PC-3 (cell line): Measurements from ENCODE around the gene UAP1L1.

Experiments used
- EZH2 ChIP-seq: fragments of 300-600 bp; sonication (generic); IDR thresholded peaks from one replicate; pipeline ENCODE4 v1.6.1; 2017; ENCODE audit warnings: antibody characterized with exemption, mild to moderate bottlenecking, low read length; ENCODE audit not compliant: unreplicated experiment
- EZH2phosphoT487 ChIP-seq: fragments of 300-600 bp; sonication (generic); IDR thresholded peaks from 2 replicates; pipeline ENCODE4 v1.6.1; 2018; ENCODE audit warnings: mild to moderate bottlenecking, antibody characterized with exemption, low read length, borderline replicate concordance
- TF ChIP-seq, protein P1 (sequence below): fragments of 300-600 bp; sonication (generic); conservative IDR thresholded peaks from 2 replicates; pipeline ENCODE4 v1.5.1; 2017; ENCODE audit warnings: antibody characterized with exemption, low read depth, mild to moderate bottlenecking, low read length

DNA sequence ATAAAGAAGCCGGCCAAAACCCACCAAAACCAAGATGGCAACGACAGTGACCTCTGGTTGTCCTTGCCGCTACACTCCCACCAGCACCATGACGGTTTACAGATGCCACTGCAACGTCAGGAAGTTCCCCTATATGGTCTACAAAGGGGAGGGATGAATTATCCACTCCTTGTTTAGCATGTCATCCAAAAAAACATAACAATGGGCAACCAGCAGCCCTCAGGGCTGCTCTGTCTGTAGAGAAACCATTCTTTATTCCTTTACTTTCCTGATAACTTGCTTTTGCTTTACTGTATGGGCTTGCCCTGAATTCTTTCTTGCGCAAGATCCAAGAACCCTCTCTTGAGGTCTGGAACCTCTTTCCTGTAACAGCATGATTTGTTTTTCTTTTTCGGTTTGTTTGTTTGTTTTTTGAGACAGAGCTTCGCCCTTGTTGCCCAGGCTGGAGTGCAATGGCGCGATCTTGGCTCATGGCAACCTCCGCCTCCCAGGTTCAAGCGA is 2.0 kb upstream of the UAP1L1 start:
- TF ChIP-seq, protein P1, sequence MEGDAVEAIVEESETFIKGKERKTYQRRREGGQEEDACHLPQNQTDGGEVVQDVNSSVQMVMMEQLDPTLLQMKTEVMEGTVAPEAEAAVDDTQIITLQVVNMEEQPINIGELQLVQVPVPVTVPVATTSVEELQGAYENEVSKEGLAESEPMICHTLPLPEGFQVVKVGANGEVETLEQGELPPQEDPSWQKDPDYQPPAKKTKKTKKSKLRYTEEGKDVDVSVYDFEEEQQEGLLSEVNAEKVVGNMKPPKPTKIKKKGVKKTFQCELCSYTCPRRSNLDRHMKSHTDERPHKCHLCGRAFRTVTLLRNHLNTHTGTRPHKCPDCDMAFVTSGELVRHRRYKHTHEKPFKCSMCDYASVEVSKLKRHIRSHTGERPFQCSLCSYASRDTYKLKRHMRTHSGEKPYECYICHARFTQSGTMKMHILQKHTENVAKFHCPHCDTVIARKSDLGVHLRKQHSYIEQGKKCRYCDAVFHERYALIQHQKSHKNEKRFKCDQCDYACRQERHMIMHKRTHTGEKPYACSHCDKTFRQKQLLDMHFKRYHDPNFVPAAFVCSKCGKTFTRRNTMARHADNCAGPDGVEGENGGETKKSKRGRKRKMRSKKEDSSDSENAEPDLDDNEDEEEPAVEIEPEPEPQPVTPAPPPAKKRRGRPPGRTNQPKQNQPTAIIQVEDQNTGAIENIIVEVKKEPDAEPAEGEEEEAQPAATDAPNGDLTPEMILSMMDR = no peak
- TF ChIP-seq EZH2 (no peak), EZH2phosphoT487 (no peak)
